ENCODE results near the gene TAL2. TPM values are rescaled to one million over a fixed set of nuclear protein-coding genes. Genes with fewer than 3 reads are reported as not detected.
A peak's percentile ranks its signal among the peaks of the same experiment; 100 is the strongest.

TAL2 gene
- total and polyA plus RNA-seq, 9 of the 15 experiments (the other 6 are each of a cell fraction or from before 2014, with no cell fraction given), result 0.21 to 3.7 (median 1.1) TPM; not detected in 1

- H3K36me3 ChIP-seq (ENCODE audit: control insufficient read depth, insufficient read depth, low read length), result no peaks in the 10 kb centered on the region
- WGBS (ENCODE audit: insufficient coverage, low coverage, missing lambda C conversion rate), result 6% methylated on average over 54 of the region's 75 CpGs
- ChIA-PET POLR2A (interaction anchor here (0.6 to 1.5 kb wide), 5 partner anchors 9 to 62 kb away, joined by 3 to 6 read pairs (median 3); no protein-coding TSS in a partner anchor), CTCF (ENCODE audit: low intra/inter-chr PET ratio) (no interaction called here)
- H2AFZ ChIP-seq (ENCODE audit: low read depth, low read length), result peak overlapping the region; percentile 97
- H3K4me3 ChIP-seq, result peak overlapping the region; percentile 54
- no peaks in the 10 kb centered on the region for H3K27me3 ChIP-seq (ENCODE audit: control insufficient read depth in 2 of 2, insufficient read depth in 2 of 2, low read length in 2 of 2)
- FAIRE-seq (no peak), DNase-seq (ENCODE audit: extremely low read depth in 1 of 4, low spot score in 3 of 4) (peak; percentile 77 to 83 (median 78)), ATAC-seq (peak; percentile 97)
- intact Hi-C loops (cut with micrococcal nuclease), result loop anchor here (5.0 kb wide), 1 partner anchor 61 kb away; no protein-coding TSS in a partner anchor
- H3K27ac ChIP-seq (ENCODE audit: extremely low read depth, low read depth, low read length), result peak overlapping the region; percentile 45; the same call in 2 of the 3 replicates
- peaks cover 11 to 13% of the 10 kb centered on the region in 2 experiments; a peak in 4 of 5 replicates for H3K4me1 ChIP-seq (replicated peaks in 1 of 2; ENCODE audit: control insufficient read depth in 2 of 2, insufficient read depth in 2 of 2, low read length in 2 of 2)
- H3K9ac ChIP-seq (ENCODE audit: insufficient read depth in 1 of 2, low read depth in 2 of 2, low read length in 2 of 2), result peak overlapping the region; percentile 68 to 96
- H3K4me2 ChIP-seq (ENCODE audit: insufficient read depth, low read length), result peak overlapping the region; percentile 84
- no peaks in the 10 kb centered on the region for H3K9me1 ChIP-seq (ENCODE audit: control insufficient read depth, insufficient read depth, low read length)
- no peaks in the 10 kb centered on the region; the same call in 1 of the 2 replicates for H4K20me1 ChIP-seq (replicated peaks; ENCODE audit: control insufficient read depth, insufficient read depth, low read length)
- in situ Hi-C loops (cut with MboI), result no loop called here
- no peaks in the 10 kb centered on the region for H3K9me3 ChIP-seq (replicated peaks; ENCODE audit: control insufficient read depth, insufficient read depth, low read depth, low read length)
- TSS peak; percentile 75 for BruUV-seq (replicated peaks)
- no peaks in the 10 kb centered on the region for H3K79me2 ChIP-seq (ENCODE audit: control insufficient read depth, insufficient read depth, low read length)
- peak; percentile 91 for TF ChIP-seq RB1 (IDR thresholded peaks at IDR 0.05; ENCODE audit: low read depth)
- TF ChIP-seq POLR2G (IDR thresholded peaks at IDR 0.05; ENCODE audit: low read depth, low read length), result peak; percentile 88
- TF ChIP-seq SPI1 (IDR thresholded peaks at IDR 0.05; ENCODE audit: borderline replicate concordance, low read depth, low read length), result no peak
- TF ChIP-seq ZC3H11A (IDR thresholded peaks at IDR 0.05; ENCODE audit: low read depth, low read length), result no peak
- TF ChIP-seq ZFX (CRISPR knock-in tag; IDR thresholded peaks at IDR 0.05), result peak; percentile 94
- TF ChIP-seq HDAC3 (IDR thresholded peaks at IDR 0.05; ENCODE audit: borderline replicate concordance, partially characterized antibody), result no peak
- TF ChIP-seq TOE1 (IDR thresholded peaks at IDR 0.05; ENCODE audit: borderline replicate concordance), result no peak
- no peak for TF ChIP-seq TOE1 (CRISPR knock-in tag; IDR thresholded peaks at IDR 0.05; ENCODE audit: borderline replicate concordance, low read depth)
- no peak for TF ChIP-seq ATF1 (CRISPR knock-in tag; IDR thresholded peaks at IDR 0.05)
- TF ChIP-seq ATF1 (tag; IDR thresholded peaks at IDR 0.05), result peak; percentile 64
- no peak for TF ChIP-seq HMG20B (CRISPR knock-in tag; IDR thresholded peaks at IDR 0.05)
- peak; percentile 67 to 74 for TF ChIP-seq RAD21 (CRISPR knock-in tag; conservative IDR thresholded peaks at IDR 0.05 in 1 of 2, IDR thresholded peaks at IDR 0.05 in 1 of 2)
- TF ChIP-seq ZNF217 (CRISPR knock-in tag; IDR thresholded peaks at IDR 0.05), result peak; percentile 44; the same call in 1 of the 2 replicates
- peak; percentile 23; the same call in 1 of the 2 replicates for TF ChIP-seq CEBPG (CRISPR knock-in tag; IDR thresholded peaks at IDR 0.05)
- no peak for TF ChIP-seq CEBPG (tag; conservative IDR thresholded peaks at IDR 0.05 in 1 of 2, IDR thresholded peaks at IDR 0.05 in 1 of 2)
- TF ChIP-seq RBBP5 (IDR thresholded peaks at IDR 0.05; ENCODE audit: borderline replicate concordance, insufficient read depth, low read length, poor library complexity, severe bottlenecking), result peak; percentile 85
- peak; percentile 48; the same call in 1 of the 2 replicates for TF ChIP-seq TFAP4 (CRISPR knock-in tag; IDR thresholded peaks at IDR 0.05; ENCODE audit: borderline replicate concordance)
- TF ChIP-seq CREM (IDR thresholded peaks at IDR 0.05; ENCODE audit: low read depth), result peak; percentile 71; the same call in 1 of the 2 replicates
- 0 out of 2 replicates have a peak, but pooled peaks have one; percentile 34 for TF ChIP-seq ZNF282 (CRISPR knock-in tag; IDR thresholded peaks at IDR 0.05)
Measured at GRCh38 chr9:105656131-105656921, 5.9 kb upstream of the TAL2 start.

Measured in K562 (cell line).